GM21360 (cell line): ENCODE data around the gene SOD2.
A peak's percentile ranks its signal among the peaks of the same experiment; 100 is the strongest.
"Not testable (repeated sequence)": the region's sequence is repeated elsewhere in the genome, so short reads cannot be mapped to it uniquely, and the experiment has no call there.

Experiments
- ATAC-seq: cut with Tn5 transposase; IDR thresholded peaks from one replicate; pipeline ENCODE4 v1.9.1; 2021; ENCODE audit warnings: mild to moderate bottlenecking, moderate library complexity; ENCODE audit not compliant: unreplicated experiment

SOD2 gene

DNA sequence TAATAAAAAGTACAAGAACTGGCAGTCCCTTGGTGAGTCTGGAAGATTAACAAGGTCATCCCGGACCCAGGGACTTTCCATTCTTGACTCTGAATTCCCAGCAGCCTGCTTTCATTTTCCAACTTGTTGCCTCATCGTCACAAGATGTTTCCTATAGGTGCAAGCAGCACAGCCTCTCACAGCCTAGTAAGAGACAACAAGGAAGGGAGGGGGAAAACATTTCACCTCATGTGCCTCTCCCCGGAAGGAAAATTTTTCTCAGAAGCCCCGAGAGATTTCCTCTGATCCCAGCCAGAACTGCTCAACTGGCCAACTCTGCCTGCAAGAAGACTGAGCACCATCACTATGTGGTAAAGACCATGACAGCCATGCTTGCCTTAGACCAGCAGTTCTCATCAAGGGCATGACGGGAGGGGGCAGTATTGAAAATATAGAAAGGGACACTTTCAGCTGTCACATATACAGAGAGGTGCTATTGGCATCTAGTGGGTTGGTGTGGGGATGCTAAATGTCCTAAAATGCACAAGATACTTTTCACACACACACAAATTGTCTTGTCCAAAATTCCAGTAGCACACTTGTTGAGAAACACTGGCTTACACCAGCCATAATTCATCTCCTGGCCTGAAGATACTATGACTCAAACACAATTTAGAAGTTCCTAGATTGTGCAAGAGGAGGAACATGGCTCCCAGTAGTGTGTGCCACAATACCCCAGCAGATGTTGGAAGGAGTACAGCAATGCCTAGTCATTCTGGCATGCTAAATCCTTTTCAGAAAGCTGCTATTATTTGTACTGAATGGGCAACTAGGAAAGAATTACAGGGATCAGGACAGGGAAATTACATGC lies 23.4 kb upstream of the SOD2 start:
- no peak for ATAC-seq

- ATAC-seq = no peak
Observed at GRCh38 chr6:159715605-159716004, 22.6 kb upstream of the SOD2 start.

- no peak for ATAC-seq
Observed at GRCh38 chr6:159715166-159715565, 22.1 kb upstream of the SOD2 start.

DNA sequence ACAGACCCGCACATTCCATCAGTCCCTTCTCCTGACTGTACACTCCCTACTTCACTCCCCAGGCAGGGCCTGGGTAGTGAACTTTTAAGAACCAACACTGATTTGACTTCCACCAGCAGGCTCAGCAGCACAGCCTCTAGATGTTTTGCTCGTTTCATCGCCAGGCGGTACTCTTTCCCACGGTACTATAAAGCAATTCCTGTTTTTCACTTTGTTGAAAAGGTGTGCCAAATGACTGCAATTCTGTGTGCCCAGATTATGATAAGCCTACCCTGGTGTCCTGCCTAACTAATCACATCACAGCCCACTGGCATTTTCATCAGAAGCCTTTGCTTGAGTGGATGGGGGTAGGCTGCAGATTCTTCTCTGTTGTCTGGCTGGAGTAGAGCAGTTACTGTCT lies 21.4 kb upstream of the SOD2 start:
- no peak for ATAC-seq

- ATAC-seq = no peak
Observed at GRCh38 chr6:159713984-159714383, 20.9 kb upstream of the SOD2 start.

DNA sequence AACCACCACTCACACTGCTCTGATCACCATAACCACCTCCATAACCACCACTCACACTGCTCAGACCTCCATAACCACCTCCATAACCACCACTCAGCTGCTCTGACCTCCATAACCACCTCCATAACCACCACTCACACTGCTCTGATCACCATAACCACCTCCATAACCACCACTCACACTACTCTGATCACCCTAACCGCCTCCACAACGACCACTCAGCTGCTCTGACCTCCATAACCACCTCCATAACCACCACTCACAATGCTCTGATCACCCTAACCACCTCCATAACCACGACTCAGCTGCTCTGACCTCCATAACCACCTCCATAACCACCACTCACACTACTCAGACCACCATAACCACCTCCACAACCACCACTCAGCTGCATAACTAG lies 19.3 kb upstream of the SOD2 start:
- ATAC-seq = not testable (repeated sequence)

DNA sequence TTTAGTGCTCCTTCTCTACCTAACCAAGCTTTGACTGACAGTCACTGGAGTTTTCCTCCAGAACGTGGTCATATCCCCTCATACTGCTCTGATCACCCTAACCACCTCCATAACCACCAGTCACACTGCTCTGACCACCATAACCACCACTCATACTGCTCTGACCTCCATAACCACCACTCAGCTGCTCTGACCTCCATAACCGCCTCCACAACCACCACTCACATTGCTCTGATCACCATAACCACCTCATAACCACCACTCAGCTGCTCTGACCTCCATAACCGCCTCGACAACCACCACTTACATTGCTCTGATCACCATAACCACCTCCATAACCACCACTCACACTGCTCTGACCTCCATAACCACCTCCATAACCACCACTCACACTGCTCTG lies 17.6 kb upstream of the SOD2 start:
- ATAC-seq = not testable (repeated sequence)

- ATAC-seq = no peak
Observed at GRCh38 chr6:159701413-159701999, 8.5 kb upstream of the SOD2 start.

DNA sequence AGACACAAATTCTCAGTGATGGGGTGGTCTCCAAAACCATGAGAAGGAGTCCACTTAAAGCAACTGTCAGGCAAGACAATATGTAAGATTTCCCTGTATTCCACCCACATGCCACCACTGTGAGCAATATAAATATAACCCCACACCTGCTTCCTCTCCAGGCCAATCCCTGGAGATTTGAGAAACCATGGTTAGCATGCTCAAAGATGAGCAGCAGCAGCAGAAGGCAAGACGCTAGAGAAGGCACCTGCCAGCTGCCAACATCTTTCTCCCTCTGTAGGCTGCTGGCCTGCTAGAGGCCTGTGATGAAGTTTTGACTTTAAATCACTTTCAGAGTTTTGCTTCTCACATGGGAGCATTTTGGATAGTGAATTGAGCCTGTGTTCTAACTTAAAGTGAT lies 7.9 kb upstream of the SOD2 start:
- ATAC-seq = no peak

GRCh38 chr6:159695984-159696383 lies 2.9 kb upstream of the SOD2 start:
- ATAC-seq = no peak

DNA sequence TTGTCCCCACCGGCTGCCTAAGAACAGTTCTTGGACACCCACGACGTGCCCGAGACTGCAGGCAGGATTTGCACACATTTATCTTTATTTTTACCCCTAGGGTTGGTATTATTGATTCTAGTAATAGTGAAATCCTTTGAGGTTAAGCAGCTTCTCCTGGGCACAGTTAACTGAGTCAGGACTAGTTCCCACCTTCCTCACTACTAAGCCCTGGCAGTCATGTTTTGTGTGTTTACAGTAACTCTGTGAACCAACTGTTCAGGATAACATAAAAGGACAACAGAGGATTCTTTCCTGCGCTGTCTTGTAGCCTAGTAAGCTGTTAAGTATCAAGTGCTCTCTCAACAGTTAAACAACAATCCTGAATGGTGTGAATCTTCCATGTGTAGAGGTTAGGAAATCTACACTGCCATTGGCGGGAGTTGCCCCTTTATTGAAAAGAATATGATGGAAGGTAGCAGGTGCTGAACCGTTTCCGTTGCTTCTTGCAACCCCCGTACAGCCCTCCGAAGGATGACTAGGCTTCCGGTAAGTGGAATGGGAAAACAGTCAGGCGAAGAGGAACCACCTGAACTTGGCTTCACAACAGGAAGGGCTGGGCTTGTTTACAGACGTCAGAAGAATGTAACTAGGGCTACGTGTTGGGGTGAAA lies 979 bp upstream of the SOD2 start:
- ATAC-seq = no peak

DNA sequence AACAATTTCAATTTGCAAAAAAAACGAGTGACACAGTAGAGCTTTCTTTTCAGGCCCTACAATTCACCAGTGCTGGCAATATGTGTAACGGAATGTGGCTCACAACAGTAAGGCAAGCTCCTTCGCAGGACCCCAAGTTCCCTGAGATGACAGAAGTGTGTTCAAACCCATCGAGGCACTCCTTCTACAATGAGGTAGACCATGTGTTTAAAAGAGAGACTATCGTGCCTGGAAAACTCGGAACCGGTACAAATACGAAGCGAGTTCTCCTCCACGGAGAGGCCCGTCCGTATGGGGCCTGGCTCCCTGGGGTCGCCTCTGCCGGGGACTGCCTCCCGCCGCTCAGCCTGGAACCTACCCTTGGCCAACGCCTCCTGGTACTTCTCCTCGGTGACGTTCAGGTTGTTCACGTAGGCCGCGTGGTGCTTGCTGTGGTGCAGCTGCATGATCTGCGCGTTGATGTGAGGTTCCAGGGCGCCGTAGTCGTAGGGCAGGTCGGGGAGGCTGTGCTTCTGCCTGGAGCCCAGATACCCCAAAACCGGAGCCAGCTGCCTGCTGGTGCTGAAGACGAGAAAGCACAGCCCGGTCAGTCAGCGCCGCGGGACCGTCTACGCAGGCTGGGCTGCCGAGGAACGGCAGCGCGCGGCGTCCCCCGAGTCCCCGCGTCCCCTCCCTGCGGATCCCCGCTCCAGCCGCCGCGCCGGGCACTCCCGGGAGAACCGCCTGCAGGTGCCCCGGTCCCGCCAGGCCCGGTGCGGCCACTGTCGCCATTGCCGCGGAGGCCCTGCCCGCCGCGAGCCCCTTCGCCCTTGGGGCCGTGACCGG lies 526 bp downstream of the SOD2 start:
- ATAC-seq = peak; percentile 35

DNA sequence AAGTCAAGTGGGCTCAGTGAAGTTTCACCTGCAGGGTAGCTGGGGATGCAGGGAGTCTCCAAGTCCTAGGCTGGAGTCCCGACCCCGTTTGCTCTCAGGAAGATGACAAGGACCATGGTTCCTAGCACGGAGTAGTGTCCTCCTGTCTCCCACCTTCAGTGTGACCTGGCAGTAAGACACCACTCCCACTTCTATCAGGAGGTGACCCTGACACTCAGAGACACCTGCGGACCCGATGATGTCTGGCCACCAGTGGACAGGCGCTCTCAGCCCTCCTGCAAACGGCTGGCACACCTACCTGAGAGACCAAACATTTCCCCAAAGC lies 1.1 kb downstream of the SOD2 start:
- no peak for ATAC-seq

DNA sequence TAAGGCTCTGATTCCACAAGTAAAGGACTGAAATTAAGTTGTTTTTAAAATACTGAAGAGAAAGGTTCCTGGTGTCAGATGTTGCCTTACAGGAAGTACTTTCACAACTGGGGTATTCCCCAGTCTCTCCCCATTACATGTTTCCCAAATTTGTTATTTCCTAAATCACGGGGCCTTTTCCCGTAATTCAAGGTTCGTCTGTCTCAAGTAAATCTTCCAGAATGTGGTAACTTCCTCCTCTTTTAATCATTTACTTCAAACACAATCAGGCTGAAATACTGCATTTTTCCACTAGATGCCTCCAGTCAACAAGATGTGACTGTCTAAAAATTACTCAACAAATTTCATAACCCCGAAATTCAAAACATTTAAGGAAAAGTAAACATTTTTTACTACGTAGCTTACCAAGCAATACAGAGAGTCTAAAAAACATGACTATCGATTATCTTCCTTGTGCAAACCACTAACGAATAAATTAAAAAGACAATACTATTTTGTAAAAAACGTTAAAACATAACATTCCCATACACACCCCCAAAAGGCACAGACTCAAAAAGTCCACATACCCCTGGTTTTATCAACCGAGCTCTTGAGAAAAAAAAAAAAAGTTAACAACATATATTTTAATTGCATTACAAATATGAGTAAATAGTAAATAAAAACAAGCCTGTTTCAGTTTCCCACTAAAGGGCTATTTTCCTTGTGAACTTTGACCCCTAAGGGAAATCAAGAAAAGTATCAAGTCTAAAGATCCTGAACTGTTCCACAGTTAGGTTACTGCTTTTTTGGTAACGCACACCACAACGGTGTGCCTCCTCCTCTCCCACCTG lies 1.7 kb downstream of the SOD2 start:
- no peak for ATAC-seq

GRCh38 chr6:159690135-159690534 lies 2.9 kb downstream of the SOD2 start:
- not testable (repeated sequence) for ATAC-seq

DNA sequence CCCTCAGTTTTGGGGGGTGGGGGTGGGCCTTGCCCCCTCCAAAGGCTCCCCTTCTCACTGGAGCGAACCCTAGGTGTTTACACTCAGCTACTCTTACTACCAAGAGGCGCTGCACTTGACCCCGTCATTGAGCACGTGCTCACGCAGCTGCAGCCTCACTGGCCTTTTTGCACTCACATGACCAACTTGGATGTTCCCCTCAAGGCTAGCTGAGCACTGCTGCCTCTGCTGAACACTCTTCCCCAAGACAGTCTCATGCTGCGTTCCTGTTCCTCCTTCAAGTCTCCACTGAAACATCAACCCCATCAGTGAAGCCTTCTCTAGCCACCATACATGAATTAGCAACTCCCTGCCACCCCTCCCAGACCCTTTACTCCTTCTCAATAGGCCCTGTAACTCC lies 4.0 kb downstream of the SOD2 start:
- no peak for ATAC-seq

GRCh38 chr6:159688266-159688905 lies 4.7 kb downstream of the SOD2 start:
- ATAC-seq = no peak

DNA sequence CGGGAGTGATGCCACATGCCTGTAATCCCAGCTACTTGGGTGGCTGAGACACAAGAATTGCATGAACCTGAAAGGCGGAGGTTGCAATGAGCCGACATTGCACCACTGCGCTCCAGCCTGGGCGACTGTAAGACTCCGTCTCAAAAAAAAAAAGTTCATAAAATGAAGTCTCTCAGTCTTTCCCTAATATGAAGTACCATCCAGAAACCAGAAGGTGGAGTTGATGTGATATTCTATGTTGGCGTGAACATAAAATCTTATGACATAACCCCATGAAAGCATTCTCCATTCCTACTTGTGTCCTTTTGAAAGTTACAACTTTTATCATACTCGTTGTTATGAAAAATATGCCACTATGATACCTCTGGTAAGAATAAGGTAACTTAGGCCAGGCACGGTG lies 5.7 kb downstream of the SOD2 start:
- no peak for ATAC-seq

GRCh38 chr6:159686703-159687102 lies 6.3 kb downstream of the SOD2 start:
- ATAC-seq = no peak

DNA sequence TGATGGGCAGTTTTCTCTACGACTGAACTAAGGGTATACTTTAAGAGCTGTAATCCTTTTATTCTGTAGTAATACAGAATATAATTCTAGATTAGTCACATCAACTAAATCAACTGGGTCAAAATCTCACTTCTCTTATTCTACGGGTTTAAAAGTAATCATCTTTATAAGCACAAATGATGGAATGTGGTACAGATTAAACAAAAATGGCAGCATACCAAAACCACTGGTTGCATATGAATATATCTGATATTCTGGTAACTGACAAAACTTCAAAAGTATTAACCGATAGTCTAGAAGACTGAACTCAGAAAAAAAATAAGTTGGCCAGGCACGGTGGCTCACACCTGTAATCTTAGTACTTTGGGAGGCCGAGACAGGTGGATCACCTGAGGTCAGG lies 7.0 kb downstream of the SOD2 start:
- no peak for ATAC-seq
